Embryonic facial prominence (tissue), 1 donor: ENCODE results near the gene TOPBP1.
"Not testable (repeated sequence)": the region's sequence is repeated elsewhere in the genome, so short reads cannot be mapped to it uniquely, and the experiment has no call there.

Source experiments
- DNase-seq: peaks from one replicate; pipeline ENCODE4 v3.0.0-alpha.2; 2016; ENCODE audit errors: extremely low spot score

TOPBP1 gene

GRCh38 chr3:133572158-133573053 lies 89.3 kb downstream of the TOPBP1 start:
- no peak for DNase-seq

GRCh38 chr3:133570937-133571320 lies 90.8 kb downstream of the TOPBP1 start:
- no peak for DNase-seq

GRCh38 chr3:133570139-133570936 lies 91.4 kb downstream of the TOPBP1 start:
- no peak for DNase-seq

GRCh38 chr3:133568294-133569014 lies 93.3 kb downstream of the TOPBP1 start:
- no peak for DNase-seq

GRCh38 chr3:133563816-133564215 lies 97.9 kb downstream of the TOPBP1 start:
- DNase-seq: no peak

GRCh38 chr3:133563186-133563591 lies 98.6 kb downstream of the TOPBP1 start:
- DNase-seq: no peak

- no peak for DNase-seq
These were observed 99.4 kb downstream of the TOPBP1 start for GRCh38 chr3:133562376-133562775.

GRCh38 chr3:133561679-133562078 lies 100.1 kb downstream of the TOPBP1 start:
- DNase-seq: no peak

- not testable (repeated sequence) for DNase-seq
These were observed 110.2 kb downstream of the TOPBP1 start for GRCh38 chr3:133551589-133551988.
